Measurements from ENCODE around the gene DNLZ.

The DNLZ gene

GRCh38 chr9:136379003-136379287 lies 15.4 kb upstream of the DNLZ start:
- no peaks in the 10 kb centered on the region for H3K9me3 ChIP-seq (ENCODE audit: control insufficient read depth, low read length)
- H3K27me3 ChIP-seq (ENCODE audit: control insufficient read depth, insufficient read depth, low read length): no peaks in the 10 kb centered on the region
- no peak overlapping the region for H3K27ac ChIP-seq
- H2AFZ ChIP-seq: no peak overlapping the region
- TF ChIP-seq CTCF (IDR thresholded peaks at IDR 0.05): no peak
- H3K9ac ChIP-seq: no peak overlapping the region
- no peak overlapping the region for H3K4me3 ChIP-seq (ENCODE audit: low read depth, low read length)
- no peaks in the 10 kb centered on the region for H3K79me2 ChIP-seq
- H3K36me3 ChIP-seq (ENCODE audit: control insufficient read depth, insufficient read depth, low read length): no peaks in the 10 kb centered on the region
- H3K4me2 ChIP-seq (ENCODE audit: low read length): no peak overlapping the region
- H3K4me1 ChIP-seq: no peaks in the 10 kb centered on the region

- no peaks in the 10 kb centered on the region for H3K27me3 ChIP-seq (ENCODE audit: control insufficient read depth, insufficient read depth, low read length)
- H3K36me3 ChIP-seq (ENCODE audit: control insufficient read depth, insufficient read depth, low read length): no peaks in the 10 kb centered on the region
- no peak overlapping the region for H3K27ac ChIP-seq
- no peak overlapping the region for H3K9ac ChIP-seq
- no peak for TF ChIP-seq CTCF (IDR thresholded peaks at IDR 0.05)
- no peak overlapping the region for H3K4me2 ChIP-seq (ENCODE audit: low read length)
- H3K4me1 ChIP-seq: no peaks in the 10 kb centered on the region
- H3K9me3 ChIP-seq (ENCODE audit: control insufficient read depth, low read length): no peaks in the 10 kb centered on the region
- H2AFZ ChIP-seq: no peak overlapping the region
- H3K79me2 ChIP-seq: no peaks in the 10 kb centered on the region
- H3K4me3 ChIP-seq (ENCODE audit: low read depth, low read length): no peak overlapping the region
These were observed 14.8 kb upstream of the DNLZ start for GRCh38 chr9:136378170-136379002.

- H2AFZ ChIP-seq: no peak overlapping the region
- no peaks in the 10 kb centered on the region for H3K4me1 ChIP-seq
- no peaks in the 10 kb centered on the region for H3K27me3 ChIP-seq (ENCODE audit: control insufficient read depth, insufficient read depth, low read length)
- H3K79me2 ChIP-seq: no peaks in the 10 kb centered on the region
- no peak overlapping the region for H3K4me3 ChIP-seq (ENCODE audit: low read depth, low read length)
- no peaks in the 10 kb centered on the region for H3K9me3 ChIP-seq (ENCODE audit: control insufficient read depth, low read length)
- no peak overlapping the region for H3K4me2 ChIP-seq (ENCODE audit: low read length)
- H3K27ac ChIP-seq: no peak overlapping the region
- TF ChIP-seq CTCF (IDR thresholded peaks at IDR 0.05): no peak
- H3K9ac ChIP-seq: no peak overlapping the region
- no peaks in the 10 kb centered on the region for H3K36me3 ChIP-seq (ENCODE audit: control insufficient read depth, insufficient read depth, low read length)
These were observed 14.0 kb upstream of the DNLZ start for GRCh38 chr9:136377341-136378169.

- Histone ChIP-seq H3K4me3 (ENCODE audit: low read depth, low read length) (no peak overlapping the region), H3K79me2 (no peaks in the 10 kb centered on the region), H3K9ac (no peak overlapping the region), H3K4me2 (ENCODE audit: low read length) (no peak overlapping the region), H3K27me3 (ENCODE audit: control insufficient read depth, insufficient read depth, low read length) (no peaks in the 10 kb centered on the region), H2AFZ (no peak overlapping the region), H3K9me3 (ENCODE audit: control insufficient read depth, low read length) (no peaks in the 10 kb centered on the region), H3K27ac (no peak overlapping the region), H3K4me1 (peaks cover 3% of the 10 kb centered on the region), H3K36me3 (ENCODE audit: control insufficient read depth, insufficient read depth, low read length) (no peaks in the 10 kb centered on the region)
- TF ChIP-seq CTCF (IDR thresholded peaks at IDR 0.05): no peak
These were observed 12.9 kb upstream of the DNLZ start for GRCh38 chr9:136376457-136376856.
